Measurements from ENCODE around the gene RALGAPA2. TPM values are rescaled to one million over a fixed set of nuclear protein-coding genes. Genes with fewer than 3 reads are reported as not detected.

RALGAPA2 gene
- total RNA-seq, 1 experiment from 2014 or later: 25.1 TPM

DNA sequence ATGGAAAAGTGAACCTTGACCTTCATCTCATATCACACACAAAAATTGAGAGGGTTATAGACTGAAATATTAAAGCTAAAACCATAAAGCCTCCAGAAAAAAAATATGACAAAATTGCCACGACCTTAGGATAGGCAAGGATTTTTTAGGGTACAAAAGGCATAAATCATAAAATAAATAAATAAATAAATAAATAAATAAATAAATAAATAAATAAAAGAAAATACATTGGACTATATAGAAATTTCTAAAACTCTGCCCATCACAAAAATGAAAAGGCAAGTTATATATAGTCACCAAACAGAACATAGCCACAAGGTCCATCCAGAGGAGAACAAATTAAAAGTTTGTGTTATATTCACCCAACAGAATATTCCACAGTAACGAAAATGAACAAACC lies 235.9 kb downstream of the RALGAPA2 start:
- DNase-seq: no peak
- no peak overlapping the region for H3K27ac ChIP-seq
- H3K9me3 ChIP-seq (replicated peaks): peaks cover 4% of the 10 kb centered on the region
- no peak overlapping the region for H3K4me3 ChIP-seq
- no peaks in the 10 kb centered on the region for H3K27me3 ChIP-seq
- no peaks in the 10 kb centered on the region for H3K36me3 ChIP-seq
- H3K4me1 ChIP-seq: no peaks in the 10 kb centered on the region

DNA sequence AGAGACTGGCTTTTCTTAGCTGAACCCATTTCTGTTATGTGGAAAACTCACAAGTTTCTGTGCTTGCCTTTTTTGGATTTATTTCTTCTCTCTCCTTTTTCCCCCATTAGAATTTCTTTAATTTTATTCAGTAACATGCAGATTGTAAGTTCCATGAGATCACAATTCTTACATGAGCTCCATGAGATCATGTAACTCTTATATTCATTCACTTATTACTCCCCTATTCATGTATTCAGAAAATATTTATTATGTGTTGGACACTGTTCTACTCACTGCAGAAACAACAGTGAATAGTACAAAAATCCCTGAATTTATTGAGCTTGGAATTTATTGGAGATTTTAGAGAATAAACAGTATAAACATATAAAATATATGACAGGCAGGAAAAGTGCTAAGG lies 238.8 kb downstream of the RALGAPA2 start:
- H3K36me3 ChIP-seq: no peaks in the 10 kb centered on the region
- no peak for DNase-seq
- no peaks in the 10 kb centered on the region for H3K4me1 ChIP-seq
- no peak overlapping the region for H3K4me3 ChIP-seq
- H3K27ac ChIP-seq: no peak overlapping the region
- peaks cover 4% of the 10 kb centered on the region for H3K9me3 ChIP-seq (replicated peaks)
- no peaks in the 10 kb centered on the region for H3K27me3 ChIP-seq

DNA sequence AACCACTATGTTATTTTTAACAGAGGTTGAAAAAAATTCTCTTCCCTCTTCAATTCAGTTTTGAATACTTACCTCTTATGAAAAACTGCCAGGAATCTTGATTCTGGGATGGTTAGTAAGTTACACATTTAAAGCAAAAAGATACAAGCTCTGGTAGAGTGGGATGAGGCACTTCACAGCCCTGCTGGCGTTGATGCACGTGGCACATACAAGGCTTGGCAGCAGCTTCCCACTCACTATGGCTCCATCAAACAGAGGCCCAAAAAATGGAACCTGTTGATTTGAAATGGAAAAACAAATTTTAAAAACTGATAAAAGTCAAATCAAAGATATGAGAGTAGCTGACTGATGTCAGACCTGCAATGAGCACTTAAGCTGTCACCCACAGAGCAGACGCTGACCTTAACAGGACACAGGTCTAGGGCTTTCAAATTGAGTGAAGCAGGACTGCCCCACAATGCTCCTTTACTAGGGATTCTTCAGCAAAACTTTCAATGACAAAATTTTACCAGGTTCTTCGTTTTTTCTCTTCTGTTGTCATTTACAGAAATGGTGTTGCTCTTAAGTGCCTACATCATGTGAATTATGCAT lies 239.7 kb downstream of the RALGAPA2 start:
- Histone ChIP-seq H3K27ac (no peak overlapping the region), H3K36me3 (no peaks in the 10 kb centered on the region)
- no peak for DNase-seq

DNA sequence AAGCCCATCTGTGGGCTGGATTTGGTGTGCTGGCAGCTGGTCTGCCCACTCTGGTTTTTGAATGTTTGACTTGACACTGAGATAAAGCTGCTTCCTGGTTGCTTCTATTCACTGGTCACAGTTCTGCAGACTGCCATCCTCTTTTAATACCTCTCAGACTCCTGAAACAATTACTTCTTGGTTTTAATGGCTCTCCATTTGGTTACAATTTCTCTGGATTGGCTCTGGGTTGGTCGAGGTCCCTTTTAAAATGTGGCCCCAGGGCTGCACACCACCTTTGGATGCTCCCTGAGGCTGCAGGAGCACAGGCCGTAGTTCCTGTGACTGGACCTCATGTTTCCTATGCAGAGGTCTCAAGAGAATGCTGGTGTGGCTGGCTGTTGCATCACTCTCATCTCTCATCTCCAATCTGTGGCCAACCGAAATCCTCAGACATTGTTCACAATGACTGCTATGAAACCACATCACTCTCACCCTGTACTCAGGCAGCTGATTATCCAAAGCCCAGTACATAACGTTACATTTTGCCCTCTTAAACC lies 246.0 kb downstream of the RALGAPA2 start:
- H3K4me1 ChIP-seq: peaks cover 45% of the 10 kb centered on the region
- H3K36me3 ChIP-seq: no peaks in the 10 kb centered on the region
- no peak overlapping the region for H3K4me3 ChIP-seq
- H3K27ac ChIP-seq: peak overlapping the region; percentile 71
- no peaks in the 10 kb centered on the region for H3K27me3 ChIP-seq
- peak; percentile 81 to 91 for DNase-seq
- no peaks in the 10 kb centered on the region for H3K9me3 ChIP-seq (replicated peaks)

More for the DNA sequence above, 239.7 kb downstream of the RALGAPA2 start:
- Histone ChIP-seq H3K9me3 (replicated peaks) (peaks cover 4% of the 10 kb centered on the region; the same call in 1 of the 2 replicates), H3K27me3 (no peaks in the 10 kb centered on the region), H3K4me3 (no peak overlapping the region), H3K4me1 (no peaks in the 10 kb centered on the region)

DNA sequence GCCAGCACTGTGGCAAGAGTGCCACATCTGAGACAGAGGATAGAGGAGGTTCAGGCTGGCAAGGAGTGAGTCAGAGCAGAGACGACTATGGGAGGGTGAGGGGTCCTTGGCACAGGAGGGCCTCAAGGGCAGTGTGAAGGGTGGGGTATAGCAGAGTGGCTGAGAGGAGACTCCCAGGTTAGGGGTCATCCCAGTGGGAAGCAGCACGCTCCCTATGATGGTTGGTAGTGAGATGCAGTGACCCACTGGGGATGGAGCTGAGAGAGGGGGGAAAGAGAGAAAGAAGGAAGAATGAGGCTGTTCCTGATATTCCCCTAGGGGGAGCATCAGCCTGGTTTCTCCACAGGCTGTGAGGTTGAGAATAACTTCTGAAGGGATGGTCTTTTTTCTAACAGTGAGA lies 247.2 kb downstream of the RALGAPA2 start:
- DNase-seq: peak in 1 of 2 experiments; percentile 61
- Histone ChIP-seq H3K27me3 (no peaks in the 10 kb centered on the region), H3K4me3 (no peak overlapping the region), H3K27ac (no peak overlapping the region), H3K9me3 (replicated peaks) (no peaks in the 10 kb centered on the region), H3K36me3 (no peaks in the 10 kb centered on the region), H3K4me1 (peaks cover 50% of the 10 kb centered on the region)

DNA sequence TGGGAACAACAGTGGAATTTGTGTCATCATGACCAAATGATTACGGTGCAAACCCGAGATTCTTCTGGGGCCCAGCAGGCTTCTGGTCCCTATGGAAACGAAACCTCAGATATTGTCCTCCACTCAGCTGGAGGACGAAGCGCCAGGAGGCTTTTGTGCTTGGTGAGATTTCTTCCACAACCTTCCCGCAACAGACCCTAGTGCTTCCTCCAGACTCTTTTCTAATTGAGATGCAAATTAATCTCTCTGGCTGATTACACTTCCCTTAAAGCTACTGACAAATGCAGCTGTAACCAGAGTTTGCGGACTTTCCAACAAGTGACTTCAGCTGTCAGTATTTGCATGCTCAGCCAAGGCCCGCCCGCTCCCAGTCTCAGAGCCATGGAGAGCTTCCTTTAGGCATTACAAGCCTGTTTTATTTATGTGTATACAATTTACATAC lies 248.5 kb downstream of the RALGAPA2 start:
- H3K27ac ChIP-seq: no peak overlapping the region
- DNase-seq: peak in 1 of 2 experiments; percentile 45

DNA sequence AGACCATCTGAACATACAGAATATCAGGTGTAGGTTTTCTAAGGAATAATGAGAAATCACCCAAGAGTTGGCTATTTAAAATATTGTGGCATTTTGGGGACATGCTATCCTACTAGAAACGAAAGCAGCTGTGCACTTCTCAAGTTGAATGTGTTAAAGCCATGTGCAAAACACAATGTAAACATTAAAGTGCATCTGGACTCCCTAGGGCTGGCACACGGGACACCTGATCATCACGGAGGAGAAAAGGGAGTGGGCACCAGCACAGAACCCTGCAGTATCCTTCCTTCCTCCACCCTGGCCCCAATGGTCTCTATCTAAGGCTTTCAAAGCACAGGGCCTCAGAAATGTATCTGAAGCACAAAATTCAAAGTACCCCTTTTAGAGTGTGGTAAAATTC lies 250.3 kb downstream of the RALGAPA2 start:
- Histone ChIP-seq H3K27ac (no peak overlapping the region), H3K4me3 (no peak overlapping the region), H3K27me3 (no peaks in the 10 kb centered on the region), H3K9me3 (replicated peaks) (no peaks in the 10 kb centered on the region), H3K36me3 (no peaks in the 10 kb centered on the region), H3K4me1 (peaks cover 45% of the 10 kb centered on the region)
- no peak for DNase-seq

More for the DNA sequence above, 248.5 kb downstream of the RALGAPA2 start:
- Histone ChIP-seq H3K27me3 (no peaks in the 10 kb centered on the region), H3K9me3 (replicated peaks) (no peaks in the 10 kb centered on the region), H3K36me3 (no peaks in the 10 kb centered on the region), H3K4me3 (no peak overlapping the region), H3K4me1 (peaks cover 50% of the 10 kb centered on the region)

DNA sequence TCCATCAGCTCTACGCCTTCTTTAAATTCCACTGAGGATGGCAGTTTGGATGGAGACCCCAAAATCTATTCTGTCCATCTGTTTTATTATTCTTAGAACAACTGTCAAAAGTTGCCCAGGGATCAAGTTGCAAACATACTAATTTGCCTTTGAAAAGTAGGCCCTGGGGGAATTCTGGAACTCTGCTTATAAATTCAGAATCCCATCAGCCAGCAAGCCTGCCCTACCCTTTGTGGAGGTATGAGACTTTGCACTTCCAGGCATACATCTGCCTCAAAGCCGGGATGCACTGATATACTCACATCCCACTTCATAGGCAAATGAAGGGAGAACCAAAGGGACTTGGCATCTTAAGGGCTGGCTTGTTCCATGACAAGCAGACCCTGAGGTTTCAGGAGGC lies 250.9 kb downstream of the RALGAPA2 start:
- peak; percentile 55 to 77 for DNase-seq
- no peak overlapping the region for H3K27ac ChIP-seq
- H3K4me3 ChIP-seq: no peak overlapping the region
- H3K36me3 ChIP-seq: no peaks in the 10 kb centered on the region
- peaks cover 39% of the 10 kb centered on the region for H3K4me1 ChIP-seq
- H3K27me3 ChIP-seq: no peaks in the 10 kb centered on the region
- H3K9me3 ChIP-seq (replicated peaks): no peaks in the 10 kb centered on the region

DNA sequence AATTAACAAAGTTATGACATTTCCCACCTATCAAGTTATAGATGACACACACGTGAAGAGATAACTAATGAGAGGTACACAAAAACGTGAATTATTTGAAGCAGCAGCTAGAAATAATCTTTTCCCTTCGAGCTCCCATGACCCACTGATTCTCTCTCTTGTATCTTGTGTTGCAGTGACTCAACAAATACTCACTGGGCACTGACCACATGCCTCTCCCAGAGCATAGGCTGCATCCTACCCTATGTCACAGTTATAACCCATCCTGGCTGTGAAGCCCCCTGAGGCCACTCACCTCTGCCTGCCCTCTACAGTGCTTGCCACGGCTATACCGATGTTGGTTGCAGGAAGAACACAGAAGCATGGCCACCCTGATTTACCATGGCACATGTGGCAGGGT lies 252.7 kb downstream of the RALGAPA2 start:
- no peaks in the 10 kb centered on the region for H3K36me3 ChIP-seq
- no peak overlapping the region for H3K27ac ChIP-seq
- H3K4me1 ChIP-seq: peaks cover 26% of the 10 kb centered on the region
- no peak for DNase-seq
- H3K4me3 ChIP-seq: no peak overlapping the region
- no peaks in the 10 kb centered on the region for H3K27me3 ChIP-seq
- no peaks in the 10 kb centered on the region for H3K9me3 ChIP-seq (replicated peaks)

DNA sequence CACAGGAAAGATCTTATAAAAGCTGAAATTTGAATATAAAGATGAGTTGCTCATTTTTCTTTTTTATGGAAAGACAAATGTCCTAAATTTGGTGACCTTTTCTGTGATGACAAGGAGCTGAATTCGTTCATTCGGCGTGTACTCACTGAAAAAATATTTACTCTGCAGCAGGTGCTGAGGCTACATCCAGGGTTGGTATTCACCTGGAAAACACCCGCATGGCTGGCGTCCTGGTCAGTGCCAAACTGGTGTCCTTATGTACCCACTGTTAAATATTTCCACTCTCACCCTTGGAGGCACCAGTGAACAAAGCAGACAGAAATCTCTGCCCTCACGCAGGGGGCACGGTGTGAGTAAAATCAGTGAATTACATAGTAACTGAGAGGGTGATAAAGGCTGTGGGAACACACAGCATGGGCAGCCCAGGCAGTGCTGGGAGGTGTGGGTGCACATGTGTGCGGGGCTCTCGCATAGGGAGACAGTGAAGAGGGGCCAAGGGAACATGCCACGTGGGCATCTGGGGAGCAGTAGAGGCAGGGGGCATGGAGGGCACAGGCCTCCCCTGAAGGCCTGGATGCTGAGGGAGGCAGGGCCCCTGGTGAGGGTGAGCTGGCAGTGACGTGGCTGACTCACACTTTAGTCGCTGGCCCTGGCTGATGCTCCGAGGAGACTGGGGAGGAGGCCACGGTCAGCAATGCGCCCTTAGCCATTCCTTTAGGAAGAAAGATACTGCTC lies 254.9 kb downstream of the RALGAPA2 start:
- no peak overlapping the region for H3K27ac ChIP-seq

DNA sequence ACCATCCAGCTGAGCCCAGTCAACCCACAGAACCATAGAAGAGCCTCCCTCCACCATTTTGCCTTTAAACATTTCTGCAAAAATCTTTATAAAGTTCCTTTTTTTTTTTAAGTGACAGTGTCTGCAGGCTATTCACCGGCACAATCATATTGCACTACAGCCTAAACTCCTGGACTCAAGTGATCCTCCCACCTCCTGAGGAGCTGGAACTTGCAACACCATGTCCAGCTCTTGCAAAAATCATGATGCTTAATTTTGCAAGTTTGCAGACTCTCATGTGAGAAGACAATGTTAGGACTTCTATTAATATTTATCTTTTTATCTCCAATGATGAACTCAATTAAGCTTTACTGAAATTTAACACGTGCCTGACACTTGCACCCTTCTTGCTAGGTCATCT lies 255.7 kb downstream of the RALGAPA2 start:
- DNase-seq: no peak
- no peaks in the 10 kb centered on the region for H3K9me3 ChIP-seq (replicated peaks)

More for the DNA sequence above, 254.9 kb downstream of the RALGAPA2 start:
- H3K36me3 ChIP-seq: no peaks in the 10 kb centered on the region
- H3K27me3 ChIP-seq: no peaks in the 10 kb centered on the region
- H3K9me3 ChIP-seq (replicated peaks): no peaks in the 10 kb centered on the region
- no peak for DNase-seq
- peaks cover 21% of the 10 kb centered on the region for H3K4me1 ChIP-seq
- H3K4me3 ChIP-seq: no peak overlapping the region

DNA sequence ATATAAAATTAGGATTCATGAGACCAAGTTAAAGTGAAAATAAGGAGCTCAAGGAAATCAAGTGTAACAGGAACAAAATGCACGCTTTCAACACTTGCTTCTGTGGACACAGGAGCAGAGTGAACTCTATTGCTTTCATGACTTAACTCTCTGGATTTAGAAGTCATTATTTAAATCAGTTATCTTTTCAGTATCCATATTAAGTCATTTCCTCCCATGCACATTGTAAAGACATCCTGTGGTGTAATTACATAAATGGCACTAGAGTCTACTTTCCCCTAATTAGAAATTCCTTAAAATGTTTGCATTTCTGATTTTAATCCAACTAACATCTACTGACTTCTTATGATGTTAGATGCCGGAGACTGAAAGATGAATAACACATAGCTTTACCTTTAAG lies 256.5 kb downstream of the RALGAPA2 start:
- Histone ChIP-seq H3K4me1 (peaks cover 17% of the 10 kb centered on the region), H3K27me3 (no peaks in the 10 kb centered on the region), H3K36me3 (no peaks in the 10 kb centered on the region), H3K27ac (no peak overlapping the region), H3K9me3 (replicated peaks) (no peaks in the 10 kb centered on the region), H3K4me3 (no peak overlapping the region)
- DNase-seq: no peak

More for the DNA sequence above, 255.7 kb downstream of the RALGAPA2 start:
- Histone ChIP-seq H3K36me3 (no peaks in the 10 kb centered on the region), H3K27me3 (no peaks in the 10 kb centered on the region), H3K4me3 (no peak overlapping the region), H3K27ac (no peak overlapping the region), H3K4me1 (peaks cover 18% of the 10 kb centered on the region)

DNA sequence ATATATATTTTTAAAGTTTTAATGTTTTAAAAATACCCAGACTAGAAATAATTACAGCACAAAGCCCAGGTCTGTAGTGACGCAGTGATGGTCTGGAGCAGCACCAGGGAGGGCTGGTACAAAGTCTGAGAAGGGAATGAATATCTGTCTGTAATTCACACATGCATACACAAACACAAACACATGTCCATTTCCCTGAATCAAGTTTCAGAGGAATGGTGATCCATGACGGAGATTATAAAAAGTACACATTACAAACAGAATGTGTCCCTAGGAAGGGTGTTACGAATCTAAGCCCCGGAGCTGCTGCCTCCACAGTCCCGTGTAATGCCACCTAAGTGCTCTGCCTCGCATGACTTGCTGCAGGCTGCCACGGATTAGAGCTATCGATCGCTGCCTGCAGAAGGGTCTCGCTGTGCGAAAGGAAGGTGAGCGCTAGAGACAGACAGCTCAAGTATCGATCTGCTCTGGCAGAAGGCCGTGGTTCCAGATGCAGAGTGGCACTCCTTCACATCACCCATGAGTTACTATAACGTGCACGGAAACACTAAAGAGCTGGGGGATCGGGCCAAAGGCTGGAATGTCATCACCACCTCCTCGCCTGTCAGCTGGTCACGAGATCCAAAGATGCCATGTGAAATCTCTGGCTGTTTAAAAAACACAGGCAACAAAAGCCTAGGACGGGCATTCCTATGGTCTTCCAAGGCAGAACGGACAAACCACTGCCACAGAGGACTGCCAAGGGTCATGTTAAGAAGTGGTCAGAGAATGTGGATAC lies 257.4 kb downstream of the RALGAPA2 start:
- no peak overlapping the region for H3K4me3 ChIP-seq
- H3K9me3 ChIP-seq (replicated peaks): no peaks in the 10 kb centered on the region
- DNase-seq: no peak
- H3K27me3 ChIP-seq: no peaks in the 10 kb centered on the region
- H3K36me3 ChIP-seq: no peaks in the 10 kb centered on the region
- H3K4me1 ChIP-seq: peaks cover 17% of the 10 kb centered on the region
- no peak overlapping the region for H3K27ac ChIP-seq

DNA sequence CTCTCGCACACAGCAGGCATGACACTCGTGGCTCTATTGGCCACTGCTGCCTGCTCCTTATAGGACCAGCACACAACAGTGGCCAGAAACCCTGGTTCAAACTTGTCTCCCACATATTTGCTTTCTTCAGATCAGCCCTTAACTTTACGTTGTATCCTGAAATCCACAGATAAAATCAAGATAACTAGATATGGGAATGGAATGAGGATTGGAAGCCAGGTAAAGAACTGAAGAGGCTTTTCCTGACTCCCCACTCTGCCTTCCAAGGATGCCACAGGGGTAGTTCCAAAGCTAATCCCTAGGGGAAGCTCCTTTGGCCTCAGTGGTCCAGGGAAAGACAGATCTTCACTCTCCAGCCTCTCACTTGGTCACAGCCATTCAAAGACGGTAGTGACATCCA lies 258.1 kb downstream of the RALGAPA2 start:
- no peak for DNase-seq
- no peak overlapping the region for H3K27ac ChIP-seq
- no peaks in the 10 kb centered on the region for H3K9me3 ChIP-seq (replicated peaks)
- H3K36me3 ChIP-seq: no peaks in the 10 kb centered on the region
- H3K4me1 ChIP-seq: peaks cover 17% of the 10 kb centered on the region
- no peaks in the 10 kb centered on the region for H3K27me3 ChIP-seq
- no peak overlapping the region for H3K4me3 ChIP-seq

DNA sequence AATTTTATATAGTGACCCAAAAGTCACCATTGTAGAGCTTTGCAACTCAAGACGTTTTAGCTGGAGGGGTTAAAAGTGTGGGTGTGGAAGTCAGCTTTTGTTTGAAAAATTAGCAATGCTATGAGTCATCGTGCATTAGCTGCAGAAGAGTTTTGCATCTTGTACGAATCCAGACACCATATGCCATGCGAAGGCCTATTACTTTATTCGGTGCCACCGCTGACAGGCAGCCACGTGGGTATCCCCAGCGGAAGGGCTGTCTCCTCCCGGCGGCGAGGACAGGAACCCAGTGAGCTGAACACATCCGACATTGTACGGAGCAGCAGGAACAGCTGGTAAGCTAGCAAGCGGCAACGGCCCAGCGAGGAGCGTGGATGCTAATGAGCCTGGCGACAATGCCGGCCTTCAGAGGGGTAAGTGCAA lies 260.2 kb downstream of the RALGAPA2 start:
- Histone ChIP-seq H3K36me3 (no peaks in the 10 kb centered on the region), H3K4me3 (peak overlapping the region; percentile 47), H3K27me3 (no peaks in the 10 kb centered on the region), H3K27ac (peak overlapping the region; percentile 88), H3K4me1 (peaks cover 17% of the 10 kb centered on the region), H3K9me3 (replicated peaks) (no peaks in the 10 kb centered on the region)
- DNase-seq: peak; percentile 97
